ES-I3 (cell line): ENCODE measurements around the gene HRCT1.

Experiments used
- H3K36me3 ChIP-seq: 2 replicates; pipeline ENCODE4 v1.6.1; 2013; ENCODE audit warnings: mild to moderate bottlenecking, low read length, control low read depth, moderate library complexity; ENCODE audit not compliant: insufficient read depth
- H3K4me1 ChIP-seq: 2 replicates; pipeline ENCODE4 v1.6.1; 2013; ENCODE audit warnings: mild to moderate bottlenecking, control low read depth, low read length; ENCODE audit not compliant: insufficient read depth
- H3K9ac ChIP-seq: 2 replicates; pipeline ENCODE4 v1.6.1; 2013; ENCODE audit warnings: low read depth, mild to moderate bottlenecking, low read length, moderate library complexity
- H3K9me3 ChIP-seq: 2 replicates; pipeline ENCODE4 v1.6.1; 2013; ENCODE audit warnings: mild to moderate bottlenecking, low read length, moderate library complexity; ENCODE audit not compliant: control insufficient read depth, insufficient read depth

Gene HRCT1

DNA sequence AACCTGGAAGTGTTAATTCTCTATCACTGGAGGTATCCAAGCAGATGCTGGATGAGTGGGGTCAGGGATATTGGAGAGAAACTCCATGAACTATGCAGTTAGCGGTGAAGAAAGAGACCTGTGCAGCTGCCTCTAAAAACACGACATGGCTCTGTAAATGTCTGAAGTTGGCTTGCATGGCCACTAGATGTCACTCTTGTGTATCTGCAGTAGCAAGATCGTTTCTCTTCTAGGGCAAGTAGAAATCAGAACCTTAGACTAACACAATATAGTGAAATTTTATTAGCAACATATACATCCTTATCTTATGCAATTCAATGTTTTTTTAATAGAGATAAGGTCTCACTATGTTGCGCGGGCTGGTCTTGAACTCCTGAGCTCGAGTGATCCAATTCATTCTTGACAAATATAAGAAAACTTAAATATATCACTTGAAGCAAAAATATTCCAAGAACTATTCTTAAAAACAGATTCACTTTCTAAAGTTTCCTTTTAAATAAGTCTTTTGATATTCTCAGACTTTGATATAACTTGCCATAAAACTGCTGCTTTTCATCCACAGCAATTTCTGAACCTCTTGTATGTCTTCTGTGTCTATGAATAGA lies 49.0 kb downstream of the HRCT1 start:
- H3K9me3 ChIP-seq = no peaks in the 10 kb centered on the region
- no peak overlapping the region for H3K9ac ChIP-seq
- H3K36me3 ChIP-seq = no peaks in the 10 kb centered on the region
- H3K4me1 ChIP-seq = no peaks in the 10 kb centered on the region

DNA sequence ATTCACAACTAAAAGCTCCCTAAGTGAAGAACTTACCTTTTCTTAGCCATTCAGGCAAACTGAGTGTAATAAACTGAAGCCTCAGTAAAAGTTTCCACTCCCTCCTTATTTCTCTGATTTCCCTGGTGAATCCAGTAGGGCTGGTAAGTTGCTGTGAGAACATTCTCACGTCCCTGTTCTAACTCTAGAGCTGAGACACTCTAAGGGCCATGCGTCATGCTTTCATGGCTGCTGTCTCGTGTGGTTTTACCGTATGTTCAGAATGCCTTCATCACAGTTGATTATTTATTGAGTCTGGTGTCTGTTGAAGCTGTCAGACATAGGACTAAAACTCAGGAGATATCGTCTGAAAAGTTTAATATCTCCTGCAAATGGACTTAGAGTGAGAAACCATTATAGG lies 50.6 kb downstream of the HRCT1 start:
- H3K4me1 ChIP-seq = no peaks in the 10 kb centered on the region
- H3K9me3 ChIP-seq = no peaks in the 10 kb centered on the region
- no peaks in the 10 kb centered on the region for H3K36me3 ChIP-seq
- no peak overlapping the region for H3K9ac ChIP-seq
